ENCODE data around the gene CYP2D6. TPM values are rescaled to one million over a fixed set of nuclear protein-coding genes. Genes with fewer than 3 reads are reported as not detected.

CYP2D6 gene
- total and polyA plus RNA-seq, 10 of the 15 experiments (the other 5 are each of a cell fraction or from before 2014, with no cell fraction given): 0.08 to 1.4 (median 0.39) TPM

DNA sequence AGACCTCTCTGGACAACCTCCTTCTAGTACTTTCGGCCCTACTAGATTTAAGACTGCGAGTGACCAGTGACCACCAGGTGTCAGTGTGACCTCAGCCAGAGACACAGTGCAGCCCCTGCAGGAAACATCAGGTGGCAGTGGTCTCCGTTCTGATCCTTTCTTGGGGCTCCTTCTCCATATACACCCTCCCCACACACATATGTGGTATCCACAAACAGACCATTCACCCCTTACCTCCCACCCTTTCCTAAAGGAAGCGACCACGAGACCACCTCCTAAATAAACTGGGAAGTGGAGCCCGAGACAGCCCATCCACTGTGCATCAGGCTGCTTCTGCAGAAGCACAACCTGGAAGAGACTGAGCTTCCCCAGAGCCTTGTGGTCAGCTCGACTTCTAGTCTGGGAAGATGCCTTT is 38.5 kb upstream of the CYP2D6 start (continued):
- no peak for TF ChIP-seq SREBF2 (IDR thresholded peaks at IDR 0.05; ENCODE audit: low read length)
- TF ChIP-seq, protein P1, sequence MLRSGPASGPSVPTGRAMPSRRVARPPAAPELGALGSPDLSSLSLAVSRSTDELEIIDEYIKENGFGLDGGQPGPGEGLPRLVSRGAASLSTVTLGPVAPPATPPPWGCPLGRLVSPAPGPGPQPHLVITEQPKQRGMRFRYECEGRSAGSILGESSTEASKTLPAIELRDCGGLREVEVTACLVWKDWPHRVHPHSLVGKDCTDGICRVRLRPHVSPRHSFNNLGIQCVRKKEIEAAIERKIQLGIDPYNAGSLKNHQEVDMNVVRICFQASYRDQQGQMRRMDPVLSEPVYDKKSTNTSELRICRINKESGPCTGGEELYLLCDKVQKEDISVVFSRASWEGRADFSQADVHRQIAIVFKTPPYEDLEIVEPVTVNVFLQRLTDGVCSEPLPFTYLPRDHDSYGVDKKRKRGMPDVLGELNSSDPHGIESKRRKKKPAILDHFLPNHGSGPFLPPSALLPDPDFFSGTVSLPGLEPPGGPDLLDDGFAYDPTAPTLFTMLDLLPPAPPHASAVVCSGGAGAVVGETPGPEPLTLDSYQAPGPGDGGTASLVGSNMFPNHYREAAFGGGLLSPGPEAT (IDR thresholded peaks at IDR 0.05; ENCODE audit: low read depth): no peak
- TF ChIP-seq RUNX3 (IDR thresholded peaks at IDR 0.05; ENCODE audit: low read length): peak; percentile 61
- TF ChIP-seq CHD4 (IDR thresholded peaks at IDR 0.05): no peak
- TF ChIP-seq, protein P2, sequence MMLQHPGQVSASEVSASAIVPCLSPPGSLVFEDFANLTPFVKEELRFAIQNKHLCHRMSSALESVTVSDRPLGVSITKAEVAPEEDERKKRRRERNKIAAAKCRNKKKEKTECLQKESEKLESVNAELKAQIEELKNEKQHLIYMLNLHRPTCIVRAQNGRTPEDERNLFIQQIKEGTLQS (IDR thresholded peaks at IDR 0.05; ENCODE audit: borderline replicate concordance, extremely low read depth, low read depth, low read length): no peak
- TF ChIP-seq MEF2B (IDR thresholded peaks at IDR 0.05; ENCODE audit: partially characterized antibody, poor library complexity, severe bottlenecking): no peak
- TF ChIP-seq, protein P3, sequence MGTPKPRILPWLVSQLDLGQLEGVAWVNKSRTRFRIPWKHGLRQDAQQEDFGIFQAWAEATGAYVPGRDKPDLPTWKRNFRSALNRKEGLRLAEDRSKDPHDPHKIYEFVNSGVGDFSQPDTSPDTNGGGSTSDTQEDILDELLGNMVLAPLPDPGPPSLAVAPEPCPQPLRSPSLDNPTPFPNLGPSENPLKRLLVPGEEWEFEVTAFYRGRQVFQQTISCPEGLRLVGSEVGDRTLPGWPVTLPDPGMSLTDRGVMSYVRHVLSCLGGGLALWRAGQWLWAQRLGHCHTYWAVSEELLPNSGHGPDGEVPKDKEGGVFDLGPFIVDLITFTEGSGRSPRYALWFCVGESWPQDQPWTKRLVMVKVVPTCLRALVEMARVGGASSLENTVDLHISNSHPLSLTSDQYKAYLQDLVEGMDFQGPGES (IDR thresholded peaks at IDR 0.05): no peak
- TF ChIP-seq, protein P4, sequence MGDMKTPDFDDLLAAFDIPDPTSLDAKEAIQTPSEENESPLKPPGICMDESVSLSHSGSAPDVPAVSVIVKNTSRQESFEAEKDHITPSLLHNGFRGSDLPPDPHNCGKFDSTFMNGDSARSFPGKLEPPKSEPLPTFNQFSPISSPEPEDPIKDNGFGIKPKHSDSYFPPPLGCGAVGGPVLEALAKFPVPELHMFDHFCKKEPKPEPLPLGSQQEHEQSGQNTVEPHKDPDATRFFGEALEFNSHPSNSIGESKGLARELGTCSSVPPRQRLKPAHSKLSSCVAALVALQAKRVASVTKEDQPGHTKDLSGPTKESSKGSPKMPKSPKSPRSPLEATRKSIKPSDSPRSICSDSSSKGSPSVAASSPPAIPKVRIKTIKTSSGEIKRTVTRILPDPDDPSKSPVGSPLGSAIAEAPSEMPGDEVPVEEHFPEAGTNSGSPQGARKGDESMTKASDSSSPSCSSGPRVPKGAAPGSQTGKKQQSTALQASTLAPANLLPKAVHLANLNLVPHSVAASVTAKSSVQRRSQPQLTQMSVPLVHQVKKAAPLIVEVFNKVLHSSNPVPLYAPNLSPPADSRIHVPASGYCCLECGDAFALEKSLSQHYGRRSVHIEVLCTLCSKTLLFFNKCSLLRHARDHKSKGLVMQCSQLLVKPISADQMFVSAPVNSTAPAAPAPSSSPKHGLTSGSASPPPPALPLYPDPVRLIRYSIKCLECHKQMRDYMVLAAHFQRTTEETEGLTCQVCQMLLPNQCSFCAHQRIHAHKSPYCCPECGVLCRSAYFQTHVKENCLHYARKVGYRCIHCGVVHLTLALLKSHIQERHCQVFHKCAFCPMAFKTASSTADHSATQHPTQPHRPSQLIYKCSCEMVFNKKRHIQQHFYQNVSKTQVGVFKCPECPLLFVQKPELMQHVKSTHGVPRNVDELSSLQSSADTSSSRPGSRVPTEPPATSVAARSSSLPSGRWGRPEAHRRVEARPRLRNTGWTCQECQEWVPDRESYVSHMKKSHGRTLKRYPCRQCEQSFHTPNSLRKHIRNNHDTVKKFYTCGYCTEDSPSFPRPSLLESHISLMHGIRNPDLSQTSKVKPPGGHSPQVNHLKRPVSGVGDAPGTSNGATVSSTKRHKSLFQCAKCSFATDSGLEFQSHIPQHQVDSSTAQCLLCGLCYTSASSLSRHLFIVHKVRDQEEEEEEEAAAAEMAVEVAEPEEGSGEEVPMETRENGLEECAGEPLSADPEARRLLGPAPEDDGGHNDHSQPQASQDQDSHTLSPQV (IDR thresholded peaks at IDR 0.05): peak; percentile 92
- TF ChIP-seq IRF4 (IDR thresholded peaks at IDR 0.05; ENCODE audit: low read depth, low read length): peak; percentile 79
- no peak for TF ChIP-seq HCFC1 (IDR thresholded peaks at IDR 0.05; ENCODE audit: low read length)
- TF ChIP-seq, protein P5, sequence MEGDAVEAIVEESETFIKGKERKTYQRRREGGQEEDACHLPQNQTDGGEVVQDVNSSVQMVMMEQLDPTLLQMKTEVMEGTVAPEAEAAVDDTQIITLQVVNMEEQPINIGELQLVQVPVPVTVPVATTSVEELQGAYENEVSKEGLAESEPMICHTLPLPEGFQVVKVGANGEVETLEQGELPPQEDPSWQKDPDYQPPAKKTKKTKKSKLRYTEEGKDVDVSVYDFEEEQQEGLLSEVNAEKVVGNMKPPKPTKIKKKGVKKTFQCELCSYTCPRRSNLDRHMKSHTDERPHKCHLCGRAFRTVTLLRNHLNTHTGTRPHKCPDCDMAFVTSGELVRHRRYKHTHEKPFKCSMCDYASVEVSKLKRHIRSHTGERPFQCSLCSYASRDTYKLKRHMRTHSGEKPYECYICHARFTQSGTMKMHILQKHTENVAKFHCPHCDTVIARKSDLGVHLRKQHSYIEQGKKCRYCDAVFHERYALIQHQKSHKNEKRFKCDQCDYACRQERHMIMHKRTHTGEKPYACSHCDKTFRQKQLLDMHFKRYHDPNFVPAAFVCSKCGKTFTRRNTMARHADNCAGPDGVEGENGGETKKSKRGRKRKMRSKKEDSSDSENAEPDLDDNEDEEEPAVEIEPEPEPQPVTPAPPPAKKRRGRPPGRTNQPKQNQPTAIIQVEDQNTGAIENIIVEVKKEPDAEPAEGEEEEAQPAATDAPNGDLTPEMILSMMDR (IDR thresholded peaks at IDR 0.05 in 2 of 3, conservative IDR thresholded peaks at IDR 0.05 in 1 of 3; ENCODE audit: control insufficient read depth in 2 of 3, extremely low read depth in 1 of 3, insufficient read depth in 1 of 3, low read depth in 3 of 3, low read length in 3 of 3): peak; percentile 93 to 100 (median 96); a peak in 5 of 6 replicates
- no peak for TF ChIP-seq POLR2A (IDR thresholded peaks at IDR 0.05; ENCODE audit: low read depth, low read length)
- no peak for TF ChIP-seq ATF7 (IDR thresholded peaks at IDR 0.05; ENCODE audit: low read depth)
- no peak for TF ChIP-seq SIX5 (IDR thresholded peaks at IDR 0.05; ENCODE audit: low read depth, low read length, severe bottlenecking)
- no peak for TF ChIP-seq EED (IDR thresholded peaks at IDR 0.05; ENCODE audit: low read depth)
- TF ChIP-seq, protein P6, sequence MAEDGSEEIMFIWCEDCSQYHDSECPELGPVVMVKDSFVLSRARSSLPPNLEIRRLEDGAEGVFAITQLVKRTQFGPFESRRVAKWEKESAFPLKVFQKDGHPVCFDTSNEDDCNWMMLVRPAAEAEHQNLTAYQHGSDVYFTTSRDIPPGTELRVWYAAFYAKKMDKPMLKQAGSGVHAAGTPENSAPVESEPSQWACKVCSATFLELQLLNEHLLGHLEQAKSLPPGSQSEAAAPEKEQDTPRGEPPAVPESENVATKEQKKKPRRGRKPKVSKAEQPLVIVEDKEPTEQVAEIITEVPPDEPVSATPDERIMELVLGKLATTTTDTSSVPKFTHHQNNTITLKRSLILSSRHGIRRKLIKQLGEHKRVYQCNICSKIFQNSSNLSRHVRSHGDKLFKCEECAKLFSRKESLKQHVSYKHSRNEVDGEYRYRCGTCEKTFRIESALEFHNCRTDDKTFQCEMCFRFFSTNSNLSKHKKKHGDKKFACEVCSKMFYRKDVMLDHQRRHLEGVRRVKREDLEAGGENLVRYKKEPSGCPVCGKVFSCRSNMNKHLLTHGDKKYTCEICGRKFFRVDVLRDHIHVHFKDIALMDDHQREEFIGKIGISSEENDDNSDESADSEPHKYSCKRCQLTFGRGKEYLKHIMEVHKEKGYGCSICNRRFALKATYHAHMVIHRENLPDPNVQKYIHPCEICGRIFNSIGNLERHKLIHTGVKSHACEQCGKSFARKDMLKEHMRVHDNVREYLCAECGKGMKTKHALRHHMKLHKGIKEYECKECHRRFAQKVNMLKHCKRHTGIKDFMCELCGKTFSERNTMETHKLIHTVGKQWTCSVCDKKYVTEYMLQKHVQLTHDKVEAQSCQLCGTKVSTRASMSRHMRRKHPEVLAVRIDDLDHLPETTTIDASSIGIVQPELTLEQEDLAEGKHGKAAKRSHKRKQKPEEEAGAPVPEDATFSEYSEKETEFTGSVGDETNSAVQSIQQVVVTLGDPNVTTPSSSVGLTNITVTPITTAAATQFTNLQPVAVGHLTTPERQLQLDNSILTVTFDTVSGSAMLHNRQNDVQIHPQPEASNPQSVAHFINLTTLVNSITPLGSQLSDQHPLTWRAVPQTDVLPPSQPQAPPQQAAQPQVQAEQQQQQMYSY (CRISPR knock-in tag; IDR thresholded peaks at IDR 0.05): no peak
- no peak for TF ChIP-seq NFIC (IDR thresholded peaks at IDR 0.05; ENCODE audit: low read depth, low read length)
- TF ChIP-seq FOS (IDR thresholded peaks at IDR 0.05; ENCODE audit: borderline replicate concordance, extremely low read depth, insufficient read length): no peak

All from GM12878 (cell line).